Nephron (organoid): Measurements from ENCODE around the gene LTV1.

Source experiments
- H3K27ac Mint-ChIP-seq, 3 experiments: 2 replicates each; pipeline ENCODE4 v1.8.0; 2020; ENCODE audit warnings: mixed read lengths in 3 of 3, mild to moderate bottlenecking in 2 of 3, moderate library complexity in 1 of 3
- H3K27me3 Mint-ChIP-seq: 2 replicates; pipeline ENCODE4 v1.8.0; 2021; ENCODE audit warnings: low read depth, mild to moderate bottlenecking, moderate library complexity, mixed read lengths
- H3K36me3 Mint-ChIP-seq: 2 replicates; pipeline ENCODE4 v1.8.0; 2020; ENCODE audit warnings: low read depth, mixed read lengths
- H3K4me1 Mint-ChIP-seq: 2 replicates; pipeline ENCODE4 v1.8.0; 2020; ENCODE audit warnings: mixed read lengths
- H3K4me3 Mint-ChIP-seq, 3 experiments: 2 replicates each; pipeline ENCODE4 v1.8.0; 2020; ENCODE audit warnings: mild to moderate bottlenecking in 3 of 3, mixed read lengths in 3 of 3, moderate library complexity in 2 of 3
- H3K9me3 Mint-ChIP-seq: 2 replicates; pipeline ENCODE4 v1.8.0; 2020; ENCODE audit warnings: mixed read lengths
- CTCF ChIP-seq, 3 experiments: fragments of 200-600 bp; sonication (generic); IDR thresholded peaks; one replicate each; pipeline ENCODE4 v1.5.0; 2021; ENCODE audit warnings: antibody characterized with exemption in 3 of 3; ENCODE audit not compliant: unreplicated experiment in 3 of 3

LTV1 gene

GRCh38 chr6:143884216-143884900 lies 41.2 kb downstream of the LTV1 start:
- no peak for TF ChIP-seq CTCF (IDR thresholded peaks at IDR 0.05; ENCODE audit: unreplicated experiment in 3 of 3)
- peaks cover 16% of the 10 kb centered on the region for H3K4me1 Mint-ChIP-seq
- peak overlapping the region; percentile 15 to 40 (median 20) for H3K27ac Mint-ChIP-seq
- H3K36me3 Mint-ChIP-seq, result peaks cover 9% of the 10 kb centered on the region
- peaks cover 4% of the 10 kb centered on the region for H3K27me3 Mint-ChIP-seq
- H3K4me3 Mint-ChIP-seq, result no peak overlapping the region
- peaks cover 5% of the 10 kb centered on the region for H3K9me3 Mint-ChIP-seq

- TF ChIP-seq CTCF (IDR thresholded peaks at IDR 0.05; ENCODE audit: unreplicated experiment in 3 of 3), result no peak
- Mint-ChIP-seq H3K27me3 (peaks cover 4% of the 10 kb centered on the region), H3K36me3 (peaks cover 9% of the 10 kb centered on the region), H3K9me3 (peaks cover 4% of the 10 kb centered on the region), H3K4me3 (no peak overlapping the region), H3K27ac (no peak overlapping the region), H3K4me1 (peaks cover 16% of the 10 kb centered on the region)
Observed at GRCh38 chr6:143885116-143885515, 42.0 kb downstream of the LTV1 start.

- no peak for TF ChIP-seq CTCF (IDR thresholded peaks at IDR 0.05; ENCODE audit: unreplicated experiment in 3 of 3)
- Mint-ChIP-seq H3K4me3 (no peak overlapping the region), H3K36me3 (no peaks in the 10 kb centered on the region), H3K4me1 (peaks cover 9% of the 10 kb centered on the region), H3K27ac (peak overlapping the region in 1 of 3 experiments; percentile 24), H3K27me3 (no peaks in the 10 kb centered on the region), H3K9me3 (no peaks in the 10 kb centered on the region)
Observed at GRCh38 chr6:143894655-143895054, 51.5 kb downstream of the LTV1 start.

- TF ChIP-seq CTCF (IDR thresholded peaks at IDR 0.05; ENCODE audit: unreplicated experiment in 3 of 3), result no peak
- H3K9me3 Mint-ChIP-seq, result no peaks in the 10 kb centered on the region
- peaks cover 17% of the 10 kb centered on the region for H3K4me1 Mint-ChIP-seq
- no peak overlapping the region for H3K27ac Mint-ChIP-seq
- no peaks in the 10 kb centered on the region for H3K27me3 Mint-ChIP-seq
- H3K36me3 Mint-ChIP-seq, result no peaks in the 10 kb centered on the region
- no peak overlapping the region for H3K4me3 Mint-ChIP-seq
Observed at GRCh38 chr6:143896126-143896860, 53.2 kb downstream of the LTV1 start.

GRCh38 chr6:143900358-143900757 lies 57.2 kb downstream of the LTV1 start:
- peaks cover 3% of the 10 kb centered on the region for H3K27me3 Mint-ChIP-seq
- H3K27ac Mint-ChIP-seq, result peak overlapping the region; percentile 93 to 100 (median 94)
- no peaks in the 10 kb centered on the region for H3K36me3 Mint-ChIP-seq
- peaks cover 2% of the 10 kb centered on the region for H3K9me3 Mint-ChIP-seq
- H3K4me3 Mint-ChIP-seq, result no peak overlapping the region
- peaks cover 33% of the 10 kb centered on the region for H3K4me1 Mint-ChIP-seq
- no peak for TF ChIP-seq CTCF (IDR thresholded peaks at IDR 0.05; ENCODE audit: unreplicated experiment in 3 of 3)
